Vagina (tissue), 2 donors: ENCODE results near the gene TSPYL4.

Experiments
- POLR2A ChIP-seq, 2 donors: fragments of 450-650 bp; IDR thresholded peaks; one replicate each; pipeline ENCODE4 v1.6.1; 2017; ENCODE audit warnings: antibody characterized with exemption in 2 of 2, mild to moderate bottlenecking in 2 of 2, moderate library complexity in 2 of 2
- POLR2AphosphoS5 ChIP-seq, 2 donors: sonication (generic); formaldehyde crosslinking; IDR thresholded peaks; one replicate each; pipeline ENCODE4 v1.9.0; 2017; ENCODE audit warnings: antibody characterized with exemption in 2 of 2, mild to moderate bottlenecking in 2 of 2, low read depth in 1 of 2; ENCODE audit not compliant: insufficient read depth in 1 of 2
- TF ChIP-seq, protein P1 (sequence below), 3 experiments: fragments of 450-650 bp in 2 of 3; fragments of 200-600 bp in 1 of 3; sonication (generic) in 1 of 3; IDR thresholded peaks; one replicate each; pipeline ENCODE4 v1.5.1; 2017 to 2019; ENCODE audit warnings: antibody characterized with exemption in 3 of 3, mild to moderate bottlenecking in 2 of 3, moderate library complexity in 2 of 3

- TF ChIP-seq, protein P1, sequence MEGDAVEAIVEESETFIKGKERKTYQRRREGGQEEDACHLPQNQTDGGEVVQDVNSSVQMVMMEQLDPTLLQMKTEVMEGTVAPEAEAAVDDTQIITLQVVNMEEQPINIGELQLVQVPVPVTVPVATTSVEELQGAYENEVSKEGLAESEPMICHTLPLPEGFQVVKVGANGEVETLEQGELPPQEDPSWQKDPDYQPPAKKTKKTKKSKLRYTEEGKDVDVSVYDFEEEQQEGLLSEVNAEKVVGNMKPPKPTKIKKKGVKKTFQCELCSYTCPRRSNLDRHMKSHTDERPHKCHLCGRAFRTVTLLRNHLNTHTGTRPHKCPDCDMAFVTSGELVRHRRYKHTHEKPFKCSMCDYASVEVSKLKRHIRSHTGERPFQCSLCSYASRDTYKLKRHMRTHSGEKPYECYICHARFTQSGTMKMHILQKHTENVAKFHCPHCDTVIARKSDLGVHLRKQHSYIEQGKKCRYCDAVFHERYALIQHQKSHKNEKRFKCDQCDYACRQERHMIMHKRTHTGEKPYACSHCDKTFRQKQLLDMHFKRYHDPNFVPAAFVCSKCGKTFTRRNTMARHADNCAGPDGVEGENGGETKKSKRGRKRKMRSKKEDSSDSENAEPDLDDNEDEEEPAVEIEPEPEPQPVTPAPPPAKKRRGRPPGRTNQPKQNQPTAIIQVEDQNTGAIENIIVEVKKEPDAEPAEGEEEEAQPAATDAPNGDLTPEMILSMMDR (IDR thresholded peaks at IDR 0.05) = no peak
- TF ChIP-seq POLR2A (IDR thresholded peaks at IDR 0.05) = no peak
- TF ChIP-seq POLR2AphosphoS5 (IDR thresholded peaks at IDR 0.05; ENCODE audit: insufficient read depth in 1 of 2, low read depth in 1 of 2) = no peak
Observed at GRCh38 chr6:116301104-116301503, 47.2 kb upstream of the TSPYL4 start.
